ENCODE data around the gene NFATC2IP.
A peak's percentile ranks its signal among the peaks of the same experiment; 100 is the strongest.

- TF ChIP-seq POLR2A (IDR thresholded peaks at IDR 0.05; ENCODE audit: low read depth, low read length), result no peak
- no peak for TF ChIP-seq RAD51 (IDR thresholded peaks at IDR 0.05)
- TF ChIP-seq USF1 (IDR thresholded peaks at IDR 0.05; ENCODE audit: borderline replicate concordance, extremely low read length, insufficient read depth, low read depth, low read length), result no peak
- no peak for TF ChIP-seq PBX3 (IDR thresholded peaks at IDR 0.05; ENCODE audit: insufficient replicate concordance, low read depth, low read length)
- TF ChIP-seq EP300 (IDR thresholded peaks at IDR 0.05; ENCODE audit: borderline replicate concordance in 1 of 2, control insufficient read depth in 1 of 2, low read depth in 2 of 2, low read length in 2 of 2), result no peak
- TF ChIP-seq CTCF (IDR thresholded peaks at IDR 0.05 in 2 of 3, conservative IDR thresholded peaks at IDR 0.05 in 1 of 3; ENCODE audit: control insufficient read depth in 2 of 3, extremely low read depth in 1 of 3, insufficient read depth in 1 of 3, low read depth in 3 of 3, low read length in 3 of 3), result peak; percentile 51 to 62 (median 55)
- no peak for TF ChIP-seq RELA (IDR thresholded peaks at IDR 0.05; ENCODE audit: borderline replicate concordance, partially characterized antibody)
- TF ChIP-seq RAD21 (IDR thresholded peaks at IDR 0.05; ENCODE audit: insufficient read depth, low read depth, low read length), result 0 out of 2 replicates have a peak, but pooled peaks have one; percentile 27
- TF ChIP-seq SRF (IDR thresholded peaks at IDR 0.05; ENCODE audit: low read depth in 2 of 2, low read length in 2 of 2), result no peak
- TF ChIP-seq ESRRA (IDR thresholded peaks at IDR 0.05; ENCODE audit: low read length), result no peak
- no peak for TF ChIP-seq POLR2AphosphoS5 (IDR thresholded peaks at IDR 0.05; ENCODE audit: low read length)
- TF ChIP-seq NBN (IDR thresholded peaks at IDR 0.05), result no peak
- no peak for TF ChIP-seq TAF1 (IDR thresholded peaks at IDR 0.05; ENCODE audit: borderline replicate concordance, low read depth, low read length)
Measured at GRCh38 chr16:28977703-28978662, 27.2 kb downstream of the NFATC2IP start.
